Left lung (tissue), 10 donors: ENCODE results near the gene FAM229B. TPM values are rescaled to one million over a fixed set of nuclear protein-coding genes. Genes with fewer than 3 reads are reported as not detected.
"Not testable (repeated sequence)": the region's sequence is repeated elsewhere in the genome, so short reads cannot be mapped to it uniquely, and the experiment has no call there.

Experiments used
- ATAC-seq: fragments of 200-7000 bp; cut with Tn5 transposase; one replicate; pipeline ENCODE4 v1.9.1; 2020; ENCODE audit warnings: moderate library complexity
- DNase-seq, 4 donors: peaks; one replicate each; pipeline ENCODE4 v3.0.0-alpha.2; 2013 to 2020
- H3K27ac ChIP-seq, 2 donors: fragments of 200-600 bp; sonication (generic) in 1 of 2; one replicate each; pipeline versions ENCODE4 v1.5.0 to v1.8.0; 2020 to 2021
- H3K27me3 ChIP-seq, 2 donors: fragments of 200-600 bp; sonication (generic) in 1 of 2; one replicate each; pipeline versions ENCODE4 v1.5.0 to v1.8.0; 2020 to 2021
- H3K36me3 ChIP-seq, 2 donors: fragments of 200-600 bp; sonication (generic) in 1 of 2; one replicate each; pipeline versions ENCODE4 v1.5.0 to v1.8.0; 2020 to 2021
- H3K4me1 ChIP-seq, 2 donors: fragments of 200-600 bp; one replicate each; pipeline ENCODE4 v1.8.0; 2021
- H3K4me3 ChIP-seq, 2 donors: fragments of 200-600 bp; sonication (generic) in 1 of 2; one replicate each; pipeline versions ENCODE4 v1.5.0 to v1.8.0; 2020 to 2021; ENCODE audit warnings: mild to moderate bottlenecking in 1 of 2
- H3K9me3 ChIP-seq, 2 donors: fragments of 200-600 bp; sonication (generic) in 1 of 2; one replicate each; pipeline versions ENCODE4 v1.5.0 to v1.8.0; 2020 to 2021
- CTCF ChIP-seq, 2 donors: fragments of 200-600 bp; sonication (generic) in 1 of 2; IDR thresholded peaks; one replicate each; pipeline versions ENCODE4 v1.5.0 to v1.8.0; 2021; ENCODE audit warnings: antibody characterized with exemption in 2 of 2
- intact Hi-C, 2 donors: fragments of 100-400 bp; cut with DNase I; formaldehyde crosslinking; loops; one replicate each; pipeline versions ENCODE4 v1.11.2 to v1.14.2; 2022
- polyA plus RNA-seq, 6 donors: library from polyadenylated mRNA; unstranded; fragments of 120-200 nt; gene quantifications; one replicate each; pipeline ENCODE4 v1.2.1, GENCODE V29; 2013; ENCODE audit not compliant: insufficient read length in 6 of 6
- total RNA-seq, 2 donors: library from RNA; stranded (reverse); fragmentation: NEBNext Ultra II Directional; extraction: Animal tissue kit (Norgen Biotek cat#: 25700); gene quantifications; one replicate each; pipeline ENCODE4 v1.2.1, GENCODE V29; 2021
- donor health status: DM: no; HTN: yes; CAD: no.
- donor health status: DM: no; HTN: no; CAD: no.

Gene FAM229B
- total and polyA plus RNA-seq, 8 donors, result 15.3 to 36.5 (median 33.8) TPM

- H3K9me3 ChIP-seq, result no peaks in the 10 kb centered on the region
- peaks cover 4 to 15% of the 10 kb centered on the region in 2 donors for H3K4me1 ChIP-seq
- ATAC-seq (no peak), DNase-seq (no peak)
- peak overlapping the region; percentile 80 to 85 for H3K4me3 ChIP-seq
- H3K36me3 ChIP-seq, result peaks cover 0 to 5% of the 10 kb centered on the region in 2 donors
- TF ChIP-seq CTCF (IDR thresholded peaks at IDR 0.05), result no peak
- no peaks in the 10 kb centered on the region for H3K27me3 ChIP-seq
- intact Hi-C loops, result no loop called here
- H3K27ac ChIP-seq, result peak overlapping the region; percentile 81 to 84
Observed at GRCh38 chr6:112087916-112088315, 525 bp downstream of the FAM229B start.

- no peaks in the 10 kb centered on the region for H3K36me3 ChIP-seq
- H3K27me3 ChIP-seq, result no peaks in the 10 kb centered on the region
- H3K27ac ChIP-seq, result no peak overlapping the region
- intact Hi-C loops, result no loop called here
- H3K4me1 ChIP-seq, result no peaks in the 10 kb centered on the region
- H3K4me3 ChIP-seq, result no peak overlapping the region
- ATAC-seq (no peak), DNase-seq (no peak)
- no peaks in the 10 kb centered on the region for H3K9me3 ChIP-seq
- TF ChIP-seq CTCF (IDR thresholded peaks at IDR 0.05), result no peak
Observed at GRCh38 chr6:112096901-112097300, 9.5 kb downstream of the FAM229B start.

- no peaks in the 10 kb centered on the region for H3K36me3 ChIP-seq
- H3K27ac ChIP-seq, result no peak overlapping the region
- no peaks in the 10 kb centered on the region for H3K4me1 ChIP-seq
- H3K27me3 ChIP-seq, result no peaks in the 10 kb centered on the region
- ATAC-seq (no peak), DNase-seq (no peak)
- H3K4me3 ChIP-seq, result no peak overlapping the region
- H3K9me3 ChIP-seq, result no peaks in the 10 kb centered on the region
- no peak for TF ChIP-seq CTCF (IDR thresholded peaks at IDR 0.05)
- intact Hi-C loops, result no loop called here
Observed at GRCh38 chr6:112100561-112100960, 13.2 kb downstream of the FAM229B start.

- H3K27ac ChIP-seq, ATAC-seq, intact Hi-C loops, H3K27me3 ChIP-seq, DNase-seq, H3K9me3 ChIP-seq, H3K4me1 ChIP-seq, H3K4me3 ChIP-seq: not testable (repeated sequence)
- H3K36me3 ChIP-seq, result peaks cover 0 to 12% of the 10 kb centered on the region in 2 donors
Observed at GRCh38 chr6:112106026-112106425, 18.6 kb downstream of the FAM229B start.

- intact Hi-C loops, result no loop called here
- no peak for DNase-seq
- H3K9me3 ChIP-seq, result no peaks in the 10 kb centered on the region
- no peak overlapping the region for H3K4me3 ChIP-seq
- no peaks in the 10 kb centered on the region for H3K27me3 ChIP-seq
- no peak overlapping the region for H3K27ac ChIP-seq
- peaks cover 0 to 12% of the 10 kb centered on the region in 2 donors for H3K36me3 ChIP-seq
- no peaks in the 10 kb centered on the region for H3K4me1 ChIP-seq
- no peak for TF ChIP-seq CTCF (IDR thresholded peaks at IDR 0.05)
- no peak for ATAC-seq
Observed at GRCh38 chr6:112106562-112106961, 19.2 kb downstream of the FAM229B start.

GRCh38 chr6:112109262-112109661 lies 21.9 kb downstream of the FAM229B start:
- DNase-seq (peak in 3 of 4 donors; percentile 18 to 46 (median 21)), ATAC-seq (no peak)
- H3K4me1 ChIP-seq, result no peaks in the 10 kb centered on the region

More at GRCh38 chr6:112109262-112109661, 21.9 kb downstream of the FAM229B start:
- H3K36me3 ChIP-seq, result peaks cover 0 to 12% of the 10 kb centered on the region in 2 donors
- H3K4me3 ChIP-seq, result no peak overlapping the region
- no peak overlapping the region for H3K27ac ChIP-seq
- no peak for TF ChIP-seq CTCF (IDR thresholded peaks at IDR 0.05)
- no peaks in the 10 kb centered on the region for H3K27me3 ChIP-seq
- H3K9me3 ChIP-seq, result no peaks in the 10 kb centered on the region
- intact Hi-C loops, result no loop called here
